NOMO-1 treated with dmso at 0.1 percent for 144 hours (cell line): ENCODE data around the gene NKAPL.
"Not testable (repeated sequence)": the region's sequence is repeated elsewhere in the genome, so short reads cannot be mapped to it uniquely, and the experiment has no call there.

Experiments used
- DNase-seq: peaks from one replicate; lab custom pipeline; 2025; ENCODE audit not compliant: unreplicated experiment; lab: John Stamatoyannopoulos, UW

The NKAPL gene

DNA sequence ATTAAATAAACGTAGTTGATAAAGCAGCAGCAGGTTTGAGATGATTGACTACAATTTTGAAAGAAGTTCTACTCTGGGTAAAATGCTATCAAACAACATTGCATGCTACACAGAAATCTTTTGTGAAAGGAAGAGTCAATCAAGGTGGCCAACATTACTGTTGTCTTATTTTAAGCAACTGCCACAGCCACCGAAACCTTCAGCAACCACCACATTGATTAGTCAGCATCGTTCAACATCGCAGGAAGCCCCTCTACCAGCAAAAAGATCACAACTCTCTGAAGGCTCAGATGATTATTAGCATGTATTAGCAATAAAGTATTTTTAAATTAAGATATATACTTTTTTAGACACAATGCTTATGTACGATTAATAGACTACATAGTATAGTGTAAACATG is 36.2 kb downstream of the NKAPL start:
- no peak for DNase-seq

DNA sequence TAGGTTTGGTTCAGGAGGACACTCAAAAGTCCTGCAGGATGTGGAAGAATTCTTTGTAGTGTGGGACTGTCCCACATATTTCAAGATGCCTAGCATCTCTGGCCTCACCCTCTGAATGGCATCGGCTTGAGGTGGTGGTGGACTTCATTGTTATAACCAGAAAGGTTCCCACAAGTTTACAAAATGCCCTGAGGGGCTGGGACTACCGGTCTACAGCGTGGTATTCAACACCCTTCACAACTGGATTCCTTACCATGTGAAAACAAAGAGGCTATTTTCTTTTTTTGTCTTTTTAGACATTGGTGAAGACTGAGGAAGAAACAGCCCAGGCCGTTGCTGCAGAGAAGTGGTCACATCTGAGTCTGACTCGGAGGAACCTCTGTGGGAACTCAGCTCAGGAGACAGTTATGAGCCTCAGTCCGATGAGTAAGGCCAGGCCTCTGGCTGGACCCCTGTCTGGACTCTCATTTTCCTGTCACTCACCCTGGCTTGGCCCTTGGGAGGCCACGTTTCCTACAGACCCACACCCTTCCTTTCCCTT is 37.5 kb downstream of the NKAPL start:
- DNase-seq: no peak

DNA sequence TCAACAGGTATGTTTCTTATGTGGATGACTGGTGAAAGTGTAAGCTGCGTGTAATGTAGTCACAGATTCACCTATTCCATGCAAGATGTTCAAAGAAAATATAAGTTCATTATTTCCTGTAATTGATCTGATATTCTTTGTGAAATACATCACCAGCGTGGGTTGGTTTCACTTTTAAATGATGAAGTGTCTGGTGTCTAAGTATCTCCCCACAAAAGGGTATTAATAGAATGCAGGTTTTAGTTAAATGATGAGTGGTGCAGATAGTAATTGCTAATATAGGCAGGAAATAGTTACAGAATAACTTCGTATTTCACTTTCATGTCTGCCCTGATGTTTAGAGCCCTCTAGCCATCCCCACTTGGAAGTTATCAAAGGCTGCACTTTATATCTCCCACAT is 44.5 kb downstream of the NKAPL start:
- no peak for DNase-seq

DNA sequence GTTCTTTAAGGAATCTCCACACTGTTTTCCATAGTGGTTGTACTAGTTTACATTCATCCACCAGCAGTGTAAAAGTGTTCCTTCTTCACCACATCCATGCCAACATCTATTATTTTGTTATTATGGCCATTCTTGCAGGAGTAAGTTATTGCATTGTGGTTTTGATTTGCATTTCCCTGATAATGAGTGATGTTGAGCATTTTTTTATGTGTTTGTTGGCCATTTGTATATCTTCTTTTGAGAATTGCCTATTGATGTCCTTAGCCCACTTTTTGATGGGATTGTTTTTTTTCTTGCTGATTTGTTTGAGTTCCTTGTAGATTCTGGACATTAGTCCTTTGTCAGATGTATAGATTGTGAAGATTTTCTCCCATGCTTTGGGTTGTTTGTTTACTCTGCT is 47.3 kb downstream of the NKAPL start:
- not testable (repeated sequence) for DNase-seq
